Caco-2 (cell line): ENCODE results near the gene ADGRL3. TPM values are rescaled to one million over a fixed set of nuclear protein-coding genes. Genes with fewer than 3 reads are reported as not detected.

Experiments
- BruUV-seq: library from RNA; stranded (reverse); fragments of 400-500 nt; replicated peaks from 2 replicates; lab custom pipeline; 2021; lab: Mats Ljungman, UMichigan
- CTCF ChIA-PET: fragments of 300-600 bp; sonication (Branson Sonifier 250); formaldehyde crosslinking; loops from one replicate; lab custom pipeline; 2022; ENCODE audit warnings: antibody characterized with exemption; lab: Charles Lee
- POLR2A ChIA-PET: fragments of 300-600 bp; sonication (Branson Sonifier 250); formaldehyde crosslinking; loops from one replicate; lab custom pipeline; 2022; ENCODE audit warnings: antibody characterized with exemption; lab: Charles Lee
- DNase-seq, 2 experiments: peaks; one replicate each; pipeline versions ENCODE4 v3.0.0 to v3.0.0-alpha.2; 2020 to 2022
- H3K27me3 ChIP-seq: replicated peaks from 2 replicates; pipeline ENCODE4 v1.6.0; 2011; ENCODE audit warnings: low read length; ENCODE audit not compliant: control insufficient read depth, insufficient read depth
- H3K36me3 ChIP-seq: 2 replicates; pipeline ENCODE4 v1.5.1; 2011; ENCODE audit warnings: low read length; ENCODE audit not compliant: control insufficient read depth, insufficient read depth
- H3K4me1 ChIP-seq: fragments of 250-450 bp; sonication (Bioruptor Pico); 2 replicates; pipeline ENCODE4 v1.5.1; 2020; ENCODE audit warnings: mild to moderate bottlenecking
- H3K4me3 ChIP-seq: 2 replicates; pipeline ENCODE4 v1.5.1; 2011; ENCODE audit warnings: low read depth, mild to moderate bottlenecking, control low read depth, low read length
- H3K9me3 ChIP-seq: fragments of 250-450 bp; sonication (Bioruptor Pico); 2 replicates; pipeline ENCODE4 v1.5.1; 2020; ENCODE audit warnings: mild to moderate bottlenecking, moderate library complexity
- H3K27ac Mint-ChIP-seq: one replicate; pipeline ENCODE4 v1.8.0; 2022; ENCODE audit warnings: mixed read lengths; ENCODE audit not compliant: unreplicated experiment
- H3K27me3 Mint-ChIP-seq: one replicate; pipeline ENCODE4 v1.8.0; 2022; ENCODE audit warnings: mixed read lengths; ENCODE audit not compliant: insufficient read depth, unreplicated experiment
- H3K36me3 Mint-ChIP-seq: one replicate; pipeline ENCODE4 v1.8.0; 2022; ENCODE audit warnings: mild to moderate bottlenecking, mixed read lengths; ENCODE audit not compliant: insufficient read depth, unreplicated experiment
- H3K4me1 Mint-ChIP-seq: one replicate; pipeline ENCODE4 v1.8.0; 2022; ENCODE audit warnings: low read depth, mixed read lengths; ENCODE audit not compliant: unreplicated experiment
- H3K4me3 Mint-ChIP-seq: one replicate; pipeline ENCODE4 v1.8.0; 2022; ENCODE audit warnings: mild to moderate bottlenecking, moderate library complexity, mixed read lengths; ENCODE audit not compliant: unreplicated experiment
- H3K9me3 Mint-ChIP-seq: one replicate; pipeline ENCODE4 v1.8.0; 2022; ENCODE audit warnings: mixed read lengths; ENCODE audit not compliant: unreplicated experiment
- CTCF ChIP-seq, 2 experiments: fragments of 200-600 bp in 1 of 2; IDR thresholded peaks; 1 replicate in 1 of 2; 2 replicates in 1 of 2; pipeline versions ENCODE4 v1.5.1 to v1.8.0; 2011 to 2022; ENCODE audit warnings: antibody characterized with exemption in 1 of 2, control low read depth in 1 of 2, inconsistent platforms in 1 of 2, low read depth in 1 of 2, low read length in 1 of 2, mild to moderate bottlenecking in 1 of 2, moderate library complexity in 1 of 2; ENCODE audit not compliant: insufficient read depth in 1 of 2, severe bottlenecking in 1 of 2, unreplicated experiment in 1 of 2
- intact Hi-C: fragments of 100-400 bp; cut with micrococcal nuclease; formaldehyde crosslinking; loops from one replicate; pipeline ENCODE4 v1.10.0; 2022; ENCODE audit not compliant: unreplicated experiment
- total RNA-seq: library from RNA; stranded (reverse); gene quantifications from 2 replicates; pipeline ENCODE4 v1.2.3, GENCODE V29; 2022

The ADGRL3 gene
- total RNA-seq, 1 experiment from 2014 or later: 1.5 TPM

DNA sequence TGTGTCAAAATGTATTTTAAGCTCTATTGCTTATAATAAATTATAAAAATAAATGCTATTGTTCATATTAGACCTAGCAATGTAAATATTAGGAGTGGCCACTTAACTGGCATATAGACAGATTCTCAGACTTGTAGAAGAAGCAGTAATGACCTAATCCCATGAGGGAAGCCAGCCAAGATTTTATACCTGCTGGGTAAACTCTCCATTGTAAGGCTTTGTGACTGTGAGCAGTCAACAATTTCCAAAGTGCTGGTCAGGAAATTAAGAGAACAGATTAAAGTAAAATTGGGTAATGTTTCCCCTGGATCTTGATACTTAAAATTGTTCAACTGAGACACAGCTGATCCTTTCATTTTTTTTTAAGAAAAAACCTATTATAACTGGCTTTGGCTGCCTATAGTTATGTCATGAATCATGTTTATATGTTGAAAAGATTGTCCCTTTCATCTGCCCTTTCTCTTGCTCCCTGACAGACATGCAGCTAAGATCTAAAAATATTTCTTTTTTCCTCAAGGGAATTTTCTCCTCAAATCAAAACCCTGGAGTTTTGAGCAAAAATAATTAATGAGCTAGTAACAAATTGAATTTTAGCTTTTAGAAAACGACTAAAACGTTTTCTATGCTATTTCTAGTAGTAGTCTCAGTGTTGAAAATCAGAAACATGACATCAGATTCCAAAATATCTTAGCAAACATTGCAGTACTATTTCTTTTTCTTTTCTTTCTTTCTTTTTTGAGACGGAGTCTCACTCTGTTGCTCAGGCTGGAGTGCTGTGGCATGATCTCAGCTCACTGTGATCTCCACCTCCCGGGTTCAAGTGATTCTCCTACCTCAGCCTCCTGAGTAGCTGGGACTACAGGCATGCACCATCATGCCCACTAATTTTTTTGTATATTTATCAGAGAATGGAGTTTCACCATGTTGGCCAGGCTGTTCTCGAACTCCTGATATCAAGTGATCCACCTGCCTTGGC is 77.9 kb downstream of the ADGRL3 start:
- Mint-ChIP-seq H3K4me3 (no peak overlapping the region), H3K9me3 (no peaks in the 10 kb centered on the region), H3K27ac (no peak overlapping the region), H3K36me3 (no peaks in the 10 kb centered on the region), H3K4me1 (no peaks in the 10 kb centered on the region), H3K27me3 (no peaks in the 10 kb centered on the region)
- Histone ChIP-seq H3K4me1 (peaks cover 10% of the 10 kb centered on the region; the same call in 1 of the 2 replicates), H3K27me3 (no peaks in the 10 kb centered on the region), H3K4me3 (no peak overlapping the region), H3K36me3 (no peaks in the 10 kb centered on the region), H3K9me3 (no peaks in the 10 kb centered on the region)
- ChIA-PET POLR2A (no interaction called here), CTCF (no interaction called here)
- no peak for TF ChIP-seq CTCF (IDR thresholded peaks at IDR 0.05; ENCODE audit: insufficient read depth in 1 of 2, low read depth in 1 of 2, low read length in 1 of 2, severe bottlenecking in 1 of 2, unreplicated experiment in 1 of 2)
- no peak for DNase-seq
- intact Hi-C loops: no loop called here
- no TSS peak for BruUV-seq

DNA sequence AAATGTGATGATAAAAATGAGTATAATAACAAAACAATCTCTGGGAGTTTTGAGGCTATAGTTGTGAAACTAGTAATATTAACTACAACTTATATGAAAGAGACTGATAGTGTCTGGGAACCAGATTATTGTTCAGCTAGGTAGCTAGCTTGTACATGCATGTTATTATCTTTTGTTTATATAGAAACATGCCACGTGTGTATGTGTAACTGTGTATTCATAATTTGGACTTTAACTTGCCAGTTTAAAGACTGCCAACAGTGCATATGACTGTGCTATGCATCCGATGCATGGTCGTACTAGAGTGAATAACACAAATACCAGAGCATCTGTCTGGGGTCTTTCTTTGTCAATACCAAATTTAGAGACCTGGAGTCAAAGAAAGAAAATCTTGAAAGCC is 92.2 kb downstream of the ADGRL3 start:
- Mint-ChIP-seq H3K4me3 (no peak overlapping the region), H3K27me3 (no peaks in the 10 kb centered on the region), H3K27ac (no peak overlapping the region), H3K4me1 (no peaks in the 10 kb centered on the region), H3K36me3 (no peaks in the 10 kb centered on the region), H3K9me3 (no peaks in the 10 kb centered on the region)
- H3K4me1 ChIP-seq: no peaks in the 10 kb centered on the region
- TF ChIP-seq CTCF (IDR thresholded peaks at IDR 0.05; ENCODE audit: insufficient read depth in 1 of 2, low read depth in 1 of 2, low read length in 1 of 2, severe bottlenecking in 1 of 2, unreplicated experiment in 1 of 2): no peak
- POLR2A ChIA-PET: no interaction called here
- H3K27me3 ChIP-seq: no peaks in the 10 kb centered on the region
- no peak overlapping the region for H3K4me3 ChIP-seq
- CTCF ChIA-PET: no interaction called here
- intact Hi-C loops: loop anchor here (10.0 kb wide), 1 partner anchor 428 kb away; no protein-coding TSS in a partner anchor
- H3K9me3 ChIP-seq: no peaks in the 10 kb centered on the region
- no TSS peak for BruUV-seq
- no peak for DNase-seq
- no peaks in the 10 kb centered on the region for H3K36me3 ChIP-seq

GRCh38 chr4:61293707-61294400 is 93.7 kb downstream of the ADGRL3 start:
- Histone ChIP-seq H3K4me3 (no peak overlapping the region), H3K36me3 (no peaks in the 10 kb centered on the region), H3K9me3 (no peaks in the 10 kb centered on the region), H3K4me1 (no peaks in the 10 kb centered on the region), H3K27me3 (no peaks in the 10 kb centered on the region)
- Mint-ChIP-seq H3K27ac (no peak overlapping the region), H3K4me1 (no peaks in the 10 kb centered on the region), H3K9me3 (no peaks in the 10 kb centered on the region), H3K27me3 (no peaks in the 10 kb centered on the region), H3K36me3 (no peaks in the 10 kb centered on the region), H3K4me3 (no peak overlapping the region)
- no TSS peak for BruUV-seq
- no peak for DNase-seq
- ChIA-PET CTCF (no interaction called here), POLR2A (no interaction called here)
- intact Hi-C loops: loop anchor here (10.0 kb wide), 1 partner anchor 429 kb away; no protein-coding TSS in a partner anchor
- no peak for TF ChIP-seq CTCF (IDR thresholded peaks at IDR 0.05; ENCODE audit: insufficient read depth in 1 of 2, low read depth in 1 of 2, low read length in 1 of 2, severe bottlenecking in 1 of 2, unreplicated experiment in 1 of 2)
